ENCODE data around the gene XRCC4.

DNA sequence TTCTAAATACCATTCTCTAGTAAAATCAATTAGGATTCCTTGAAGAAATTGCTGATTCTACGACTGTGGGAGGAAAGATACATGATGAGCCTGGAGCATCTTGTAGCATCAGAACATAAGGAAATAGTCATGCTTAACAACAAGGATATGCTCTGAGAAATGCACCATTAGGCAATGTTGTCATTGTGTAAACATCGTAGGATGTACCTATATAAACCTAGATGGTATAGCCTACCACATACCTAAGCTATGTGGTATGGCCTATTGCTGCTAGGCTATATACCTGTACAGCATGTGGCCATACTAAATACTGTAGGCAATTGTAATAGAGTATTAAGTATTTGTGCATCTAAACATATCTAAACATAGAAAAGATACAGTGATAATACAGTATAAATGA is 316.8 kb downstream of the XRCC4 start:
- TF ChIP-seq, protein P1, sequence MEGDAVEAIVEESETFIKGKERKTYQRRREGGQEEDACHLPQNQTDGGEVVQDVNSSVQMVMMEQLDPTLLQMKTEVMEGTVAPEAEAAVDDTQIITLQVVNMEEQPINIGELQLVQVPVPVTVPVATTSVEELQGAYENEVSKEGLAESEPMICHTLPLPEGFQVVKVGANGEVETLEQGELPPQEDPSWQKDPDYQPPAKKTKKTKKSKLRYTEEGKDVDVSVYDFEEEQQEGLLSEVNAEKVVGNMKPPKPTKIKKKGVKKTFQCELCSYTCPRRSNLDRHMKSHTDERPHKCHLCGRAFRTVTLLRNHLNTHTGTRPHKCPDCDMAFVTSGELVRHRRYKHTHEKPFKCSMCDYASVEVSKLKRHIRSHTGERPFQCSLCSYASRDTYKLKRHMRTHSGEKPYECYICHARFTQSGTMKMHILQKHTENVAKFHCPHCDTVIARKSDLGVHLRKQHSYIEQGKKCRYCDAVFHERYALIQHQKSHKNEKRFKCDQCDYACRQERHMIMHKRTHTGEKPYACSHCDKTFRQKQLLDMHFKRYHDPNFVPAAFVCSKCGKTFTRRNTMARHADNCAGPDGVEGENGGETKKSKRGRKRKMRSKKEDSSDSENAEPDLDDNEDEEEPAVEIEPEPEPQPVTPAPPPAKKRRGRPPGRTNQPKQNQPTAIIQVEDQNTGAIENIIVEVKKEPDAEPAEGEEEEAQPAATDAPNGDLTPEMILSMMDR (IDR thresholded peaks at IDR 0.05) = no peak
- TF ChIP-seq EZH2phosphoT487 (IDR thresholded peaks at IDR 0.05) (no peak), EZH2 (IDR thresholded peaks at IDR 0.05) (no peak)

Measured in neural progenitor cell (in vitro differentiated cells).